GM19351 (cell line): ENCODE data around the gene PIEZO2.

ENCODE experiments used
- ATAC-seq: cut with Tn5 transposase; IDR thresholded peaks from one replicate; pipeline ENCODE4 v1.9.1; 2021; ENCODE audit warnings: mild to moderate bottlenecking, moderate library complexity; ENCODE audit not compliant: unreplicated experiment

PIEZO2 gene

DNA sequence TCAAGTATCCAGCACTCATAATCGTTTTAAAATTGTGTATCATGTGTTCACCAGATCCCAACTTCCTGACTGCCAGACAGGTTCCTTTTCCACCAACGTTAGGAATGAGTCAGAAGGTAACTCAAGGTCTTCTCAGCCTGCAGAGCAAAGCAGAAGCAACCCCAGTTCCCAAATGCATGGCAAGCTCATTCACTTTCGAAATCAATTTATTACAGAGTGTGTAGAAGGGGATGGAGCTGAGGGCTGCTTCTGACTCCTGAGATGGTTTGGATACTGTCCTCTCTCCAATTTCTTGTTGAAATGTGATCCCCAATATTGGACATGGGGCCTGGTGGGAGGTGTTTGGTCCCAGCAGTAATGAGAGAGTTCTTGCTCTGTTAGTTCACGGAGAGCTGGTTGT is 114.5 kb downstream of the PIEZO2 start:
- ATAC-seq = peak; percentile 60

DNA sequence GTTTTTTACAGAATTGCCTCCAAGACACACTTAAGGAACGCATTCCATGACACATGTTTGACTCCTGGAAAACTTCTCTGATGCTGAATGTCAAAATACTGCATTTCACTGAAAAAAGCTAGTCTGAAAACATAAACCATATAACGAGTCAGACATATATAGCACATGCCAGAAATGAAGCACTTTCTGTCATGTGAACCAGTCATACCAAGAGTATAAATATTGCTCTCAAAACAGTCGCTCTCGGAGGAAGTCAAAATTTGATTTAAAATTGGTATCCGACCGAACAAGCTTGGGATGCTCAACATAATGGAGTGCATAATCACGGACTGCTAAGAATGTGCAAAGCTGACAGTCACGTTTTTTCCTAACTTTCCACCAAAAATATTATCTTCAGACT is 115.9 kb downstream of the PIEZO2 start:
- no peak for ATAC-seq

DNA sequence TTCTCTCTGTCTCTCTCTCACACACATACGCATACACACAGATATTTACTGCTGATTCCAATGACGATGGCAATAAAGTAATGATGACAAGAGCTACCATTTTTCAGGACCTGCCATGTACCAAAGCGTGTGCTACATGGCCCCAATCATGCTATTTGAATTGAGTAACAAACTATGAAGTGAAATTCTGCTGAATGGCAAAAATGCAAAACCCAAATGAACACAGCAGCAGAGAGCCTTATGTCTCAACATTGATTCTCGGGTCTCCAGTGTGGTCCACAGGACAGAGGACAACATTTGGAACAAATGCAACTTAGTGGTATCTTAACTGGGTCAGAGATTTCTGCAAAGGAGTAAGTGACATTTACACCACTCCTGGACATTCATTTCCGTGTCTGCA is 117.4 kb downstream of the PIEZO2 start:
- no peak for ATAC-seq

DNA sequence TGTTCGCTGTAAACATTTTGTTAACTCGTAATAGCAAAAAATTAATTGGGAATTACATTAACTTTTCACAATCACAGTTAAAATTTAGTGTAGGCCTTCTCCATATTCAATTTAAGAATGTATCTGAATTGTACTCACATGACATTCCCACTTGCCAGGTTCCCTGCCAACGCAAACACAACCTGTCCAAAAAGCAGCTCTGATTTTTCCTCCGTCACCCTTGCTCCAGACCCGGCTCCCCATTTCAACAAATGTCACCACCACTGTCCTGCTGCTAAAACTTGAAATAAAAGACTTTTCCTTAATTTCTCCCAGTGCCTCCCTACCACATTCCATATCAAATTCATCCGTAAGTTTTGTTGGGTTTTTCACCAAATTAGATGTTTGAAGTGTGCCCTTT is 120.3 kb downstream of the PIEZO2 start:
- ATAC-seq = no peak

DNA sequence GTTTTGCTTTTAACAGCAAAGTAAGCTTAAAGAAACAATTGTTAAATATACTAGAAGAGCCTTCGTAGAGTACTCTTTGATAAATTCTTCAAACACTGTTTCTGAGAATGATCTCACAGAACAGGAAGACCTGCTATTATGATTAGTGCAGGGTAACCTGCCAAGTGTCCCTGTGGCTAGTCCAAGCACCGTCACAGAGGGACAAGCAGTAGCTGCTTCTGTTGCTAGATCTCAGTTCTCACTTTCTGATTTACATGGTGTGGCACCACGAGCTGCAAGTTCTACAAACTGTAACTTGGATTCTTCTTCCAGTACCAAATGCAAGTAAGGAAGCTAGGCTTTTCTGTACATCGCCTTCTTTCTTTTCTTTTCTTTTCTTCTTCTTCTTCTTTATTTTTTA is 121.5 kb downstream of the PIEZO2 start:
- ATAC-seq = peak; percentile 96

DNA sequence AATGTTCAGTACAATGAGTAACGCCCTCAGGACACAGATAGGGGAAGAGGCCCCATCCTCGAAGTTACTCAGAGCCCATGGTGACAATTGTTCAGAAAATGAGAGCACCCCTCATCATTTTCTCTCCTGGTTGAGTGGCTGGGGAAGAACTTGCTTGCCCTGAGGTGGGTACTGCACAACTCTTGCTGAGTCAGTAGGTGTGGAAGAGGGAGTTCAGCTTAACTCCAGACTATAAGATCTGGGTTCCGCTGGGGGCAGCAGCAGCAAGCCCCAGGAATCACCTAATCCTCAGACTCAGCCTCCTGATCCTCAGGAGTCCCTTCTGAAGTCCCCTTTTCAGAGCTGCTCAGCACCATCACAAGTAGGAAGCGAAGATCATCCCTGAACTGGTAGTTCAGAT is 123.7 kb downstream of the PIEZO2 start:
- no peak for ATAC-seq

DNA sequence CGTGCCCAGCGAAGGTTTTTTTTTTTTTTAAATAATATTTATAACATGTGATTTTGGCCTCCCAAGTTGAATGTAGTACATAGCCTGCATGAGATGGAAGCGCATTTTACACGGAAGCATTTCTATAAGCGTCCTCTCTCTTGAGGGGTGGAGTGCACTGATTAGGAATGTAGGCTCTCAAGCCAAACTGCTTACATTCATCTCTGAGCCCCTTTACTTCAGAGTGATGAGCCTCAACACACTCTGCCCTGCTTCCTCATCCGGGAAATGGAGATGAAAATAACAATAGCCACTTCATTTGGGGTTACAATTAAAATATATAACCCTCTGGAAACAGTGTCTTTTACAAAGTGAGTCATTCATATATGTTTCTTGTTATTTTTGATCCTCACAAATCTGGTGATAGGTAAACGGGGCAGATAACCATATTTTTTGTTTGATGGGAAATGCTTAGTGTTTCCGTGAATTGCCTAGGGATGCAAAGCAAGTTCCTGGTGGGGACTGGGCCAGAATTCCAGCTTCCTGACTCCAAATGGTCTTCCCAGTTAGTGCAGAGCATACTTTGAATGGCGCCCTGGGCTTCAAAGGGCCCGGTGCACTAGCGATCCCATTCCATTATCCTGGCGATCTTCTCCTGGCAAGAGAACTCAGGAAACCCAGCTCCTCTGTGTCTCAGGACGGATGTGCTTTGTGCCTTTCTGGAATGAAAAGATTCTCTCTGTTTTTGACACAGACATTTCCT is 124.3 kb downstream of the PIEZO2 start:
- ATAC-seq = no peak

DNA sequence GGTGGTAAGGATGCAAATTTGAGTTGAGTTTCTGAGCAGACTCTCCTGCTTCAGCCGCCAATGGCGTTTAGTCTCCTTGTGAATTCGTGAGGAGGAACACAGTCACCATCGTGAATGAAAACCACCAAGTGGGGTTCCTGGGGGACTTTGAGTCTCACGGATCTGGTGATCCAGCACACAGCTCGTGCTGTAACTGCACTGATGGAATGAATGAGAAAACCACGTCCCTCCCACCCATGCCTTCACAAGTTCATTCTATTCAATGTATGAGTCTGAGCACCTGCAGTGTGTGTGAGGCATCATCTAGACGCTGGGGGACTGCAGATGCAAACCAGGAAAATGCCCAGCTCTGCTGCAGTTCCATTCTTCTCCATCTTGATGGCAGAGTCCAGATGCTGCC is 127.9 kb downstream of the PIEZO2 start:
- ATAC-seq = no peak

DNA sequence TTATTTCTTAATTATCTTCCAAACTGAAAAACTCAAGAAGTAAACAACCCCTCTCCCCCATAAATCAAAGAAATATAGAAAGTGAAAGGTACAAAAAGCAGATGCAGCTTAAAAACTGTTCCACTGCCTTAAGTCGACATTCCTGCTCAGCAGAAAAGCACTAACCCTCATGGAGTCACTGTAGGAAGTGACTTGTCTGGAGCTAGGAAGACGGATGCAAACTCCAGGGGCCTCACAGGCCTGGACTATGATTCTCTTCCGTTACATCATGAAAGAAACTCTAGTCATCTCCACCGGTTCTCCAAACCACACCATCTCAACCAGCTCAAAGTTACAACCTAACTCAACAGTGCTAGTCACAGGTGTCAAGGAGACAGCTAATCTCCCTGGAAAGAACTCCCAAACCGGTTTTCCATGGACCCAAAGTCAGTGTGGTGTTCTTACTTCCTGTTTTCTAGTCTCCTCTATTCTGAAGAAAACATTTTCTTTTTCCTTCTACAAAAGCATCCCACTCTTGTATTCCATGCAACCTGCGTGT is 128.4 kb downstream of the PIEZO2 start:
- ATAC-seq = no peak

DNA sequence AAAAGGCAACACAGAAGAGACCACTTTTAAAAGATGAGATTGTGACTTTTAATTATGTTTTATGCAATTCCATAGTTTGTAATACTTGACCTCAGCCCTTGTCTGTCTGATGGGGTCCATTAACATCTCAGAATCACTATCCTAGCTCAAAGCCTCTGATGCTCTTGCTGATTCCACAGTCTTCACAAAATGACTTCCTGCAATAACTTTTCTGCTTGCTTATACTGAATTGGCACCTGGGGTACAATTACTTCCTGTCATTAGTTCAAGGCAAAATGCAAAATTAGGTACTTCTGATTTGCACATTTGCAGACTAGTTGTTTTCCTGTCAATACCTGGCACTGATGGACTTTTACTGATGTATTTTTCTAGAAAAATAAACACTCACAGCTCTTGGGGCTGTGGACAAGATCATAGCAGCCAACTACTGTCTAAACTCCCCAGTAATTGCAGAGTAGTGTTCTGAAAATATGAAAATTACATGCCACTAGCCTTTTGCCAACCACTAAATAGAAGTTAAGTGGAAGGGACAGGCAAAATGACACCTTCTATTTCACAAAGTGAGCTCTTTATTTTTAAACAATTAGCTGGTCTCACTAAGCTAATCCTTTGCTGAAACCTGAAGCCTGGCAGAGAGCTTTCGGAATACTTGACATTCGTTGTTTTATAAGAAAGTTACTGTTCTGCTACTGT is 129.1 kb downstream of the PIEZO2 start:
- ATAC-seq = no peak

DNA sequence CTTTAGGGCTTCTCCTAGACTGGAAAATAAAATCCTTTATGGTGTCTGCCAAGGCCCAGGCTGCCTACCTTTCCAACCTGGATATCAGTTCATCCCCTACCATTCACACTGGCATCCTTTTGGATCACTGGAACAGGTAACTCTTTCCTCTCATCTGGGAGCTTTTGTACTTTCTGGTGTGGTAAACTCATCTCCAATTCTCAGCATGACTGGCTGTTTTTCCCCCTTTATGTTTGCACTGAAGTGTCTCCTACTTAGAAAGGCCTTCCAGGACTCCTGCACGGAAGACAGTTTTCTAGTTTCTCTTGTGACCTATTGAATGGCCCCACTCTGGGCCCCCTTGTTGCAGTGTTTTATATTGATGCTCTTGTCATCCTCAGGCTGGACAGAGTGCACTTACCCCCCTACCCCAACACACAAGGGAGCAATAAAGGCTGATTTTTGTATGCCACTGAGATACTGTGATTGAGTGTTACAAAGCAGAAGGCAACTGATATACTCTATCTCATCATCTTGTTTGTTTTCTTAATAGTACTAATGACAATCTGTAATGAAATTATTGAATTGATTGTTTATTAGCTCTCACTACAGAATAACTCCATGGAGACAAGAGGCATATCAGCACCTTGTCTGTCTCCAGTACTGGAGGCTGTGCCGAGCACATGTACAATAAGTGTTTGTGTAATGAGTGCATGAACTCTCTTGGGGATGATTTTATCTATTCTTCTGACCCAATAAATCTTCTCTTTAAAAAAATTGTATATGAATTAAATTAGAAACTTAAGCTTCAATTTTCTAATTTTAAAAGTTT is 129.9 kb downstream of the PIEZO2 start:
- ATAC-seq = no peak

DNA sequence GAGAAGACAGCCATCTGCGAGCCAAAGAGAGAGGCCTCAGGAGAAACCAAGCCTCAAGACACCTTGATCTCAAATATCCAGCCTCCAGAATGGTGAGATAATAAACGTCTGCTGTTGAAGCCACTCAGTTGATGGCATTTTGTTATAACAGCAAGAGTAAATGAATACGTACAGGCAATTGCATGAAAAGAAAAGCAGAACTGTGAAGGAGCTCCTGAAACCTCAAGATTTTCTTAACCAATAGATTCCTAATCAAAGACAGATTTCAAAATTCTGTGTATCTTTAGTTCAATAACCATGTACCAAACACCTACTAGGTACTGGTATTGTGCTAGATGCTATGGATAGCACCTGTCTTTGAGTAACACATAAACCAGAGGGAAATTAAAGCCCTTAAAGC is 139.5 kb downstream of the PIEZO2 start:
- ATAC-seq = no peak

DNA sequence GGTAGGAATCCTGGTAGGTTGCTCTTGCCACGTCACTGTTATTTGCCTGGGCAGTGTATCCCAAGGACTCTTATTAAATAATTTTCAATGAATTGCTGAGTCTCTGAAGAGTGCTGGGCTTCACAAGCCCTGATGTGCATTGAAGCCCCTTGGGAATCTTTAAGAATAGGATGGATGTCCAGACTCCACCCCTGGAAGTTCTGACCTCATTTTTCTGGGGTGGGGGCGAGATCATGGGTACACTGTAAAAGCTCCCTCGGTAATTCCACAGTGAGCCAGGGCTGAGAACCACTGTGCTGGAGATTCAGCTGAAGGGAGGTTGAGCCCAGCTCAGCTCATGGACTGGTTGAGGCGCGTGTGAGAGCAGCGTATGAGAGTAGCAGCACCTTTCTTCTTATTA is 140.2 kb downstream of the PIEZO2 start:
- ATAC-seq = no peak

DNA sequence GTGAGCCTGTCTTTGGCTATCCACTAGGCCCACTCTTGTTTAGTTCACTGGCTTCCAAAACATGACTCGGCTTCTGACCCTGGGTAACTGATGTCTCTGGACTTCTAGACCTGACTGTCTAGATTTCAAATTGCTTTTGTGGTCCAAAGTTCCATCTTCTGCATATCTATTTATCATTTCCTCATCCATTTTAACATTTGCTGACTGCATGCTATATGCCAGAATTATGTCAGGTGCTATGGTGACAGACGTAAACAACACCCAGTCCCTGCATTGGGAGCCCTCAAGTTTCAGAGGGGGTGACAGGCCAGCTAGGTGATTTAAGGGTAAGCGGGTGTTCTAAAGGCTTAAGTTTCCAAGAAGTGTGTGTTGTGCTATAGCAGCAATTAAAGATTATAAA is 140.9 kb downstream of the PIEZO2 start:
- ATAC-seq = no peak

DNA sequence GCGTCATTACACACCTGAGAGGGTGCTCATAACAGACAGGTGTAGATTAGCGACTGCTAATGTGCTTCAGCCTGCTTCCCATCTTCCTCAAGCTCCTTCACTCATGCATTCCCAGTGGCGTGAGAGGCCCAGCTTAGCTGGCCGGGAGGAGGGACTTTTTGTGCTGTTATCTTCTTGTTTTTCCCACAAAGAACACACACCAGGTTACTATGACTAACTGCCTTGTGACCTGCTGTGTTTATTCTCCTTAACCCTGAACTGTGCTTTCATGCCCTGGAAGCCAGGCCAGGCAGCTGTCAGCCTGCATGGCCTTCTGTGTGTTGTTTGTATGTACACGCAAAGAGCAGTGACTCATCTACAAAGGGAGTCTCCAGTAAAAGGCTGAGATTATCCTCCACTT is 143.8 kb downstream of the PIEZO2 start:
- no peak for ATAC-seq

DNA sequence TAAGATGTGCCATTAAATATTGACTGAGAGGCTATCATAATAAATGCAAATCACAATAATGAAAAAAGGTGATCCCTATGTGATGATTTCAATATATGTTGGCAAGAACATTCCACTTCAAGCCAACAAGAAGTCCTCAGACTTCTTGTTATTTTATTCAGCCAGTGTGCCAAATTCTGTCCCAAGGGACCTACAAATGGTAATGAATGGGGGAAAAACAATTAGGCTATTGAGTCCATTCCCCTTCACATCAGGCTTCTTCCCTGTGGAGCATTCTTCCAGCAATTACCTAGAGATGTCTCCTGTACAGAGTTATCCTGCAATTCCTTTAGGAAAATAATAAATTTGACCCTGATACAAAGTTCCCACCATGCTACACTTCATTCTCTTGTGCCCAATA is 144.4 kb downstream of the PIEZO2 start:
- no peak for ATAC-seq

DNA sequence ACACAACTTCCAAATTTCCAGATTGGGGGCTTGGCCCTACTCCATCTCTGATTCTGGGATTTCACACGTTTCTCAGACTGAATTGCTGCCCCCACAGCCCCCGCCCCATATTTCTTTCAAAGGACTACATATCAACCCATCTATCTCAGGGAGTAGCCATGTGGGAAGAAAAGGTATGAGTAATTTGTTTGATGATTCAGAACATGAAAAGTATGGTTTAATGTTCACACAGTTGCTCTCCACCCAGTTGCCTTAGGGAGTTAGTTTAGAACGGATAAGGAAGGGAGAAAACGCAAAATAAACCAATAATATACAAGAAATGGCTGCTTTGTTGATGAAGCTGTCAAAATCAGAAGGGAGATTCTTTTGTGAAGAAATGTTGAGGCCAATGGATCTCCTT is 145.1 kb downstream of the PIEZO2 start:
- ATAC-seq = no peak

DNA sequence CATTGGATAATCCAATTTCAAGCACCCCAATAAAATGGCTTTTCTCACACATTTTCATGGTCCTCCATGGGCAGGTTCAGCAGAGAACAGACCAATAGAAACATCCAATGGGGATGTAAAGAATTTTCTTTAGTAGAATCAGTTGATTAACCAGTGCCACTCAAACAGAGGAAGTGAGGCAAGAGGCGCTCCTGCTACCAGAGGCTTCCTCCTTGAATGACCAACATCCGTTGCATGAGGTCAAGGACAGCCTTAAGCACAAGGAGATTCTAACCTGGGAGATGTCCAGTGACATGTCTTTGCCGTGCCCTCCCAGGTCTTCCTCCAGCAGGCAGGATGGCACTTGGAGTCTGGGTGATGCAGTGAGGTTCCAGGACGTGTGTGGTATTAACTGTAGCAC is 146.6 kb downstream of the PIEZO2 start:
- no peak for ATAC-seq

DNA sequence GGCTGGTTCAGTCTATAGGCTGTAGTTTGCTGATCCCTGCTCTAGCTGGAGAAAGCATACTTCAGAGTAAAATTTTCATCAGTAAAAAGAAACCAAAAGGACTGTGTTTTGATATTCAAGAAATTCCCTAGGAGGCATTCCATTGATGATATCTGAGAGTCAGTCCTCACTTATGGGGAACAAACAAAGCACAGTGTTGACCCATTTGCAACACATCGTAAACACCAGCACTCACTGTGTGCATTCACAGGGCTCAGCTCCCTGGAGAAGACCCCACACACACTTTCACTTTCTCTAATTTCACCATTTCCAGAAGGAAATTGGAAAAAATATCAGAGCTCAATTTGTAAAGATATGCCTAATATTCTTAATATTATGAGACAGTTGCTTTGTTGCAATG is 147.1 kb downstream of the PIEZO2 start:
- no peak for ATAC-seq

DNA sequence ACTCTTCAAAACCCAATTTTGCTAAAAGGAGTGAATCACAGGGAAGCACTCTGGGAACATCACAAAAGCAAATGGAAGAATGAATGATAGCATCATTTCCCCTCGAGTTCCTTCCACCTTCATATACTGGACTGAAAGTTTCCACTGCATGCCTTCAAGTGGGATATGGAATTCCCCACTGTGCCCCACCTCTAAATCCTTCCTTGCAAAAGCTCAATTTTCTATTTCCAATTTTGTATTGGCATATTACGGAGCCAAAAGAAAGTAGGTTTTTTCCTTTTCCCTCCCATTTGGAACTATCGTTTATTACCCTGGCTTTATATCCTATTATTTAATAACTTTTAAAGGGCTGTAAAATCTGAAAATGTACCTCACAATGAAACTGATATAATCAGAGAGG is 149.3 kb downstream of the PIEZO2 start:
- no peak for ATAC-seq

DNA sequence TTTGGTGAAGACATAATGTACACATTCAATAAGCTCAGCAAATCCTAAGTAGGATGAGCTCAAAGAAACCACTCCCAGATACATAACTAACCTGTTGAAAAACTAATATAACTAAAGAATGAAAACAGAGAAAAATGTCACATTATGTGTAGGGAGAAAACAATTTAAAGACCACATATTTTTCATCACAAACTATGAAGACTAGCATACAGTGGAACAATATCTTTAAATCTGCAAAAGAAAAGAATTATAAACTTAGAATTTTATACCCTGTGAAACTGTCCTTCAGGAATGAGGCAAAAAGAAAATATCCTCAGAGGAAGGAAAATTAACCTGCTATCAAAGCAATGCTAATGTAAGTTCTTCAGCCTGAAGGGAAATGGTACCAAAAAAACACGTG is 151.5 kb downstream of the PIEZO2 start:
- ATAC-seq = no peak

DNA sequence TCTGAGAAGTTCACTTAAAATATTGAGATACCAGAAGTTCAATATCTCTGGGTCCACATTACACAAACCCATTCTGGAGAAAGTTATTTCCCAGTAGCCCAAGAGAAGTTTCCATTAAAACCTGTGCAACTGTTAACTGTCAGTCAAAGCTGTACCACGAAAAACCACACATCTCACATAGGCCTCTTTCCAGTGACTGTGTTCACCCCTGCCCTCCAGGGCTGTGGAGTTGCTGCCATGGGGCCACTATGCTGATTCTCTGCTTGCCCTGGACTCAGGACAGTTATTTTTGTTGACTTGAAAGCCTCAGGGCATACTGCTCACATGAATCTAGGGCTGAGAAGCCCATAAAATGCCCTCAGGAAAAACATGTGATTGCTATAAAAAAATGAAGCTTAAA is 153.8 kb downstream of the PIEZO2 start:
- no peak for ATAC-seq
